ENCODE measurements around the gene SLC38A1. TPM values are rescaled to one million over a fixed set of nuclear protein-coding genes. Genes with fewer than 3 reads are reported as not detected.

Gene SLC38A1
- total and polyA plus RNA-seq, 7 donors: 8.4 to 209 (median 149) TPM

GRCh38 chr12:46177025-46177424, 91.8 kb downstream of the SLC38A1 start:
- DNase-seq: no peak
- intact Hi-C loops (cut with DNase I): no loop called here

GRCh38 chr12:46174919-46175318, 93.9 kb downstream of the SLC38A1 start:
- no peak for DNase-seq
- WGBS, 2 donors: 91 to 92% methylated on average over 8 of the region's 8 CpGs
- Histone ChIP-seq H3K27me3 (no peaks in the 10 kb centered on the region), H3K4me1 (no peaks in the 10 kb centered on the region), H3K27ac (no peak overlapping the region), H3K36me3 (no peaks in the 10 kb centered on the region), H3K4me3 (no peak overlapping the region), H3K9me3 (no peaks in the 10 kb centered on the region)
- TF ChIP-seq EP300 (IDR thresholded peaks at IDR 0.05): no peak
- no peak for TF ChIP-seq POLR2A (IDR thresholded peaks at IDR 0.05)
- TF ChIP-seq, protein P1, sequence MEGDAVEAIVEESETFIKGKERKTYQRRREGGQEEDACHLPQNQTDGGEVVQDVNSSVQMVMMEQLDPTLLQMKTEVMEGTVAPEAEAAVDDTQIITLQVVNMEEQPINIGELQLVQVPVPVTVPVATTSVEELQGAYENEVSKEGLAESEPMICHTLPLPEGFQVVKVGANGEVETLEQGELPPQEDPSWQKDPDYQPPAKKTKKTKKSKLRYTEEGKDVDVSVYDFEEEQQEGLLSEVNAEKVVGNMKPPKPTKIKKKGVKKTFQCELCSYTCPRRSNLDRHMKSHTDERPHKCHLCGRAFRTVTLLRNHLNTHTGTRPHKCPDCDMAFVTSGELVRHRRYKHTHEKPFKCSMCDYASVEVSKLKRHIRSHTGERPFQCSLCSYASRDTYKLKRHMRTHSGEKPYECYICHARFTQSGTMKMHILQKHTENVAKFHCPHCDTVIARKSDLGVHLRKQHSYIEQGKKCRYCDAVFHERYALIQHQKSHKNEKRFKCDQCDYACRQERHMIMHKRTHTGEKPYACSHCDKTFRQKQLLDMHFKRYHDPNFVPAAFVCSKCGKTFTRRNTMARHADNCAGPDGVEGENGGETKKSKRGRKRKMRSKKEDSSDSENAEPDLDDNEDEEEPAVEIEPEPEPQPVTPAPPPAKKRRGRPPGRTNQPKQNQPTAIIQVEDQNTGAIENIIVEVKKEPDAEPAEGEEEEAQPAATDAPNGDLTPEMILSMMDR (IDR thresholded peaks at IDR 0.05): no peak
- TF ChIP-seq POLR2AphosphoS5 (IDR thresholded peaks at IDR 0.05): no peak
- intact Hi-C loops (cut with DNase I): no loop called here

More at GRCh38 chr12:46177025-46177424, 91.8 kb downstream of the SLC38A1 start:
- H3K9me3 ChIP-seq: no peaks in the 10 kb centered on the region
- H3K27me3 ChIP-seq: no peaks in the 10 kb centered on the region
- no peaks in the 10 kb centered on the region for H3K36me3 ChIP-seq
- WGBS, 2 donors: 72 to 91% methylated on average over 3 of the region's 3 CpGs
- no peak overlapping the region for H3K4me3 ChIP-seq
- no peaks in the 10 kb centered on the region for H3K4me1 ChIP-seq
- TF ChIP-seq, protein P1 (IDR thresholded peaks at IDR 0.05): no peak
- TF ChIP-seq POLR2AphosphoS5 (IDR thresholded peaks at IDR 0.05) (no peak), POLR2A (IDR thresholded peaks at IDR 0.05) (no peak), EP300 (IDR thresholded peaks at IDR 0.05) (no peak)
- no peak overlapping the region for H3K27ac ChIP-seq

GRCh38 chr12:46174061-46174662, 94.7 kb downstream of the SLC38A1 start:
- intact Hi-C loops (cut with DNase I): no loop called here
- WGBS, 2 donors: 68 to 89% methylated on average over 12 of the region's 12 CpGs

DNA sequence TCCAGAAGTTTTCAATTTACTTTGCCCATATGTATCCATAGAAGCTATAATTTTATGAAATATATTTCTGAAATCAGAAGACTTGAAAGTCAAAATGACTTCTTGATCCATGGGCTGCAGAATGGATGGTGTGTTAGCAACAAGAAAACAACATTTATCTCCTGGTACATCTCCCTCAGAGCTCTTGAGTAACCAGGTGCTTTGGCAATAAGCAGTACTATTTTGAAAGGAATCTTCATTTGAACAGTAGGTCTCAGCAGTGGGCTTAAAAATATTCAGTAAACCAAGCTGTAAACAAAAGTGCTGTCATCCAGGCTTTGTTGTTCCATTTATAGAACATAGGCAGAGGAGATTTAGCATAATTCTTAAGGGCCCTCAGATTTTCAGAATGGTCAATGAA, 100.4 kb downstream of the SLC38A1 start:
- Histone ChIP-seq H3K4me3 (no peak overlapping the region), H3K36me3 (no peaks in the 10 kb centered on the region), H3K4me1 (no peaks in the 10 kb centered on the region), H3K27me3 (no peaks in the 10 kb centered on the region), H3K27ac (no peak overlapping the region), H3K9me3 (no peaks in the 10 kb centered on the region)
- TF ChIP-seq POLR2A (IDR thresholded peaks at IDR 0.05): no peak
- TF ChIP-seq, protein P1 (IDR thresholded peaks at IDR 0.05): no peak
- no peak for TF ChIP-seq POLR2AphosphoS5 (IDR thresholded peaks at IDR 0.05)
- intact Hi-C loops (cut with DNase I): no loop called here
- DNase-seq: no peak

More at GRCh38 chr12:46174061-46174662, 94.7 kb downstream of the SLC38A1 start:
- H3K36me3 ChIP-seq: no peaks in the 10 kb centered on the region
- H3K9me3 ChIP-seq: no peaks in the 10 kb centered on the region
- DNase-seq: no peak
- H3K4me3 ChIP-seq: no peak overlapping the region
- no peak for TF ChIP-seq POLR2AphosphoS5 (IDR thresholded peaks at IDR 0.05)
- no peak for TF ChIP-seq POLR2A (IDR thresholded peaks at IDR 0.05)
- TF ChIP-seq EP300 (IDR thresholded peaks at IDR 0.05): no peak
- TF ChIP-seq, protein P1 (IDR thresholded peaks at IDR 0.05): no peak
- H3K27ac ChIP-seq: no peak overlapping the region
- no peaks in the 10 kb centered on the region for H3K27me3 ChIP-seq
- H3K4me1 ChIP-seq: no peaks in the 10 kb centered on the region

GRCh38 chr12:46167412-46167811, 101.4 kb downstream of the SLC38A1 start:
- no peak for DNase-seq
- no peaks in the 10 kb centered on the region for H3K4me1 ChIP-seq
- no peak overlapping the region for H3K27ac ChIP-seq
- no peaks in the 10 kb centered on the region for H3K27me3 ChIP-seq
- H3K36me3 ChIP-seq: no peaks in the 10 kb centered on the region
- intact Hi-C loops (cut with DNase I): no loop called here
- no peaks in the 10 kb centered on the region for H3K9me3 ChIP-seq
- H3K4me3 ChIP-seq: no peak overlapping the region
- no peak for TF ChIP-seq POLR2AphosphoS5 (IDR thresholded peaks at IDR 0.05)
- no peak for TF ChIP-seq EP300 (IDR thresholded peaks at IDR 0.05)
- no peak for TF ChIP-seq POLR2A (IDR thresholded peaks at IDR 0.05)
- TF ChIP-seq, protein P1 (IDR thresholded peaks at IDR 0.05): no peak
- 93% methylated on average over 2 of the region's 2 CpGs for WGBS, 2 donors

Data from sigmoid colon (tissue), 7 donors.